ENCODE results near the gene YWHAB. TPM values are rescaled to one million over a fixed set of nuclear protein-coding genes. Genes with fewer than 3 reads are reported as not detected.

The YWHAB gene
- total and polyA plus RNA-seq, 2 experiments from 2014 or later, result 89.5 to 169 TPM

GRCh38 chr20:44938637-44939036, 53.1 kb downstream of the YWHAB start:
- Histone ChIP-seq H3K27me3 (no peaks in the 10 kb centered on the region), H3K27ac (no peak overlapping the region), H3K9me3 (ENCODE audit: low read depth) (no peaks in the 10 kb centered on the region), H3K79me2 (no peaks in the 10 kb centered on the region), H3K9me2 (replicated peaks; ENCODE audit: insufficient read depth) (no peaks in the 10 kb centered on the region), H3K4me3 (no peak overlapping the region), H3K4me2 (no peak overlapping the region), H4K20me1 (ENCODE audit: insufficient read depth, poor library complexity, severe bottlenecking) (no peaks in the 10 kb centered on the region), H3K36me3 (replicated peaks; ENCODE audit: insufficient read depth, low read depth) (no peaks in the 10 kb centered on the region), H3K4me1 (ENCODE audit: insufficient read depth) (no peaks in the 10 kb centered on the region), H2AFZ (no peak overlapping the region)
- WGBS (ENCODE audit: low lambda C conversion rate, missing lambda C conversion rate), result 90% methylated on average over 9 of the region's 9 CpGs
- TF ChIP-seq EZH2phosphoT487 (IDR thresholded peaks at IDR 0.05; ENCODE audit: low read depth, severe bottlenecking, unreplicated experiment) (no peak), EZH2 (IDR thresholded peaks at IDR 0.05; ENCODE audit: borderline replicate concordance) (no peak), CTCF (IDR thresholded peaks at IDR 0.05; ENCODE audit: poor library complexity) (no peak)
- no peak for DNase-seq (ENCODE audit: low spot score)

- no peaks in the 10 kb centered on the region for H3K4me1 ChIP-seq (ENCODE audit: insufficient read depth)
- no peaks in the 10 kb centered on the region for H3K27me3 ChIP-seq
- no peaks in the 10 kb centered on the region for H4K20me1 ChIP-seq (ENCODE audit: insufficient read depth, poor library complexity, severe bottlenecking)
- H3K27ac ChIP-seq, result no peak overlapping the region
- H3K36me3 ChIP-seq (replicated peaks; ENCODE audit: insufficient read depth, low read depth), result no peaks in the 10 kb centered on the region
- 86% methylated on average over 7 of the region's 7 CpGs for WGBS (ENCODE audit: low lambda C conversion rate, missing lambda C conversion rate)
- H2AFZ ChIP-seq, result no peak overlapping the region
- no peak overlapping the region for H3K4me3 ChIP-seq
- H3K9me3 ChIP-seq (ENCODE audit: low read depth), result no peaks in the 10 kb centered on the region
- no peak for DNase-seq (ENCODE audit: low spot score)
- H3K9me2 ChIP-seq (replicated peaks; ENCODE audit: insufficient read depth), result no peaks in the 10 kb centered on the region
- no peaks in the 10 kb centered on the region for H3K79me2 ChIP-seq
- H3K4me2 ChIP-seq, result no peak overlapping the region
- no peak for TF ChIP-seq EZH2 (IDR thresholded peaks at IDR 0.05; ENCODE audit: borderline replicate concordance)
Measured at GRCh38 chr20:44941120-44941691, 55.7 kb downstream of the YWHAB start.

GRCh38 chr20:44942264-44942973, 56.9 kb downstream of the YWHAB start:
- WGBS (ENCODE audit: low lambda C conversion rate, missing lambda C conversion rate), result 92% methylated on average over 4 of the region's 4 CpGs
- no peak for TF ChIP-seq CTCF (IDR thresholded peaks at IDR 0.05; ENCODE audit: poor library complexity)
- TF ChIP-seq EZH2 (IDR thresholded peaks at IDR 0.05; ENCODE audit: borderline replicate concordance), result no peak
- no peak for TF ChIP-seq EZH2phosphoT487 (IDR thresholded peaks at IDR 0.05; ENCODE audit: low read depth, severe bottlenecking, unreplicated experiment)
- H2AFZ ChIP-seq, result no peak overlapping the region
- H3K79me2 ChIP-seq, result no peaks in the 10 kb centered on the region
- DNase-seq (ENCODE audit: low spot score), result no peak
- H3K4me1 ChIP-seq (ENCODE audit: insufficient read depth), result no peaks in the 10 kb centered on the region
- H3K4me3 ChIP-seq, result no peak overlapping the region
- H3K27me3 ChIP-seq, result no peaks in the 10 kb centered on the region
- no peaks in the 10 kb centered on the region for H4K20me1 ChIP-seq (ENCODE audit: insufficient read depth, poor library complexity, severe bottlenecking)
- no peaks in the 10 kb centered on the region for H3K9me2 ChIP-seq (replicated peaks; ENCODE audit: insufficient read depth)
- H3K36me3 ChIP-seq (replicated peaks; ENCODE audit: insufficient read depth, low read depth), result no peaks in the 10 kb centered on the region
- no peak overlapping the region for H3K4me2 ChIP-seq
- H3K27ac ChIP-seq, result no peak overlapping the region
- no peaks in the 10 kb centered on the region for H3K9me3 ChIP-seq (ENCODE audit: low read depth)

- Histone ChIP-seq H4K20me1 (ENCODE audit: insufficient read depth, poor library complexity, severe bottlenecking) (no peaks in the 10 kb centered on the region), H3K27ac (no peak overlapping the region), H3K9me2 (replicated peaks; ENCODE audit: insufficient read depth) (no peaks in the 10 kb centered on the region), H3K79me2 (no peaks in the 10 kb centered on the region), H2AFZ (no peak overlapping the region), H3K27me3 (no peaks in the 10 kb centered on the region), H3K4me1 (ENCODE audit: insufficient read depth) (no peaks in the 10 kb centered on the region), H3K36me3 (replicated peaks; ENCODE audit: insufficient read depth, low read depth) (no peaks in the 10 kb centered on the region), H3K4me2 (no peak overlapping the region), H3K9me3 (ENCODE audit: low read depth) (no peaks in the 10 kb centered on the region), H3K4me3 (no peak overlapping the region)
- DNase-seq (ENCODE audit: low spot score), result no peak
- 98% methylated on average over 4 of the region's 4 CpGs for WGBS (ENCODE audit: low lambda C conversion rate, missing lambda C conversion rate)
- TF ChIP-seq EZH2phosphoT487 (IDR thresholded peaks at IDR 0.05; ENCODE audit: low read depth, severe bottlenecking, unreplicated experiment), result no peak
- no peak for TF ChIP-seq CTCF (IDR thresholded peaks at IDR 0.05; ENCODE audit: poor library complexity)
- no peak for TF ChIP-seq EZH2 (IDR thresholded peaks at IDR 0.05; ENCODE audit: borderline replicate concordance)
Measured at GRCh38 chr20:44943828-44944227, 58.3 kb downstream of the YWHAB start.

Measured in hepatocyte (in vitro differentiated cells).